GM23338 (cell line): ENCODE measurements around the gene HARBI1.

Source experiments
- CTCF ChIP-seq, 2 experiments: fragments of 200-600 bp in 1 of 2; sonication (generic) in 1 of 2; conservative IDR thresholded peaks; 2 replicates each; pipeline versions ENCODE4 v1.5.1 to v1.6.1; 2016 to 2017; ENCODE audit warnings: antibody characterized with exemption in 2 of 2, low read depth in 2 of 2, mild to moderate bottlenecking in 2 of 2, moderate library complexity in 1 of 2
- POLR2AphosphoS5 ChIP-seq: IDR thresholded peaks from 2 replicates; pipeline ENCODE4 v1.6.1; 2016; ENCODE audit warnings: antibody characterized with exemption, low read depth

GRCh38 chr11:46565232-46565840 lies 51.7 kb downstream of the HARBI1 start:
- no peak for TF ChIP-seq CTCF (conservative IDR thresholded peaks at IDR 0.05; ENCODE audit: low read depth in 2 of 2)
- no peak for TF ChIP-seq POLR2AphosphoS5
